Neural cell (in vitro differentiated cells): ENCODE measurements around the gene VSTM5. TPM values are rescaled to one million over a fixed set of nuclear protein-coding genes. Genes with fewer than 3 reads are reported as not detected.

Experiments used
- H2AFZ ChIP-seq: fragments of 200-600, 300-800 bp; sonication (generic), shearing (Covaris generic); 2 replicates; pipeline ENCODE4 v1.6.0; 2014; ENCODE audit warnings: low read depth, mild to moderate bottlenecking, antibody characterized with exemption, low read length, moderate library complexity
- H3F3A ChIP-seq: fragments of 200-600 bp; shearing (Covaris generic); 2 replicates; pipeline ENCODE4 v1.6.1; 2016; ENCODE audit warnings: mild to moderate bottlenecking, moderate library complexity, mixed read lengths, antibody characterized with exemption, low read length; ENCODE audit not compliant: insufficient read depth, poor library complexity, severe bottlenecking
- H3K27ac ChIP-seq: fragments of 200-600, 300-800 bp; sonication (generic), shearing (Covaris generic); 2 replicates; pipeline ENCODE4 v1.5.1; 2014; ENCODE audit warnings: mild to moderate bottlenecking, low read length, moderate library complexity
- H3K27me3 ChIP-seq: fragments of 300-800, 200-600 bp; sonication (generic), shearing (Covaris generic); 2 replicates; pipeline ENCODE4 v1.6.0; 2014; ENCODE audit warnings: mild to moderate bottlenecking, low read depth, low read length, moderate library complexity; ENCODE audit not compliant: insufficient read depth
- H3K36me3 ChIP-seq: fragments of 300-800, 200-600 bp; sonication (generic), shearing (Covaris generic); 2 replicates; pipeline ENCODE4 v1.5.1; 2014; ENCODE audit warnings: mild to moderate bottlenecking, antibody characterized with exemption, low read length, moderate library complexity; ENCODE audit not compliant: insufficient read depth
- H3K4me2 ChIP-seq: fragments of 300-800, 200-600 bp; sonication (generic), shearing (Covaris generic); 2 replicates; pipeline ENCODE4 v1.6.0; 2014; ENCODE audit warnings: mild to moderate bottlenecking, low read length
- H3K4me3 ChIP-seq: fragments of 300-800, 200-600 bp; sonication (generic), shearing (Covaris generic); 2 replicates; pipeline ENCODE4 v1.5.1; 2014; ENCODE audit warnings: mild to moderate bottlenecking, low read length, moderate library complexity
- H3K79me2 ChIP-seq: fragments of 200-600 bp; shearing (Covaris generic); replicated peaks from 2 replicates; pipeline ENCODE4 v1.6.0; 2014; ENCODE audit warnings: mild to moderate bottlenecking, low read length, moderate library complexity; ENCODE audit not compliant: insufficient read depth
- H3K9ac ChIP-seq: fragments of 300-800, 200-600 bp; sonication (generic), shearing (Covaris generic); 2 replicates; pipeline ENCODE4 v1.6.1; 2016; ENCODE audit warnings: mild to moderate bottlenecking, low read length, mixed read lengths
- H3K9me2 ChIP-seq: fragments of 200-600 bp; shearing (Covaris generic); 2 replicates; pipeline ENCODE4 v1.6.1; 2016; ENCODE audit warnings: mild to moderate bottlenecking, low read length, mixed read lengths; ENCODE audit not compliant: insufficient read depth
- H3K9me3 ChIP-seq: fragments of 200-600, 300-800 bp; sonication (generic), shearing (Covaris generic); 2 replicates; pipeline ENCODE4 v1.6.1; 2016; ENCODE audit warnings: mild to moderate bottlenecking, mixed run types, low read length, moderate library complexity, mixed read lengths
- H4K20me1 ChIP-seq: fragments of 200-600 bp; shearing (Covaris generic); 2 replicates; pipeline ENCODE4 v1.6.1; 2016; ENCODE audit warnings: mild to moderate bottlenecking, mixed run types; ENCODE audit not compliant: insufficient read depth
- EP300 ChIP-seq: fragments of 450-650 bp; conservative IDR thresholded peaks from 2 replicates; pipeline ENCODE4 v1.6.1; 2014; ENCODE audit warnings: antibody characterized with exemption, mild to moderate bottlenecking, moderate library complexity; ENCODE audit not compliant: poor library complexity, severe bottlenecking
- EZH2 ChIP-seq: fragments of 200-600, 300-800 bp; shearing (Covaris generic), sonication (generic); IDR thresholded peaks from 2 replicates; pipeline ENCODE4 v1.6.1; 2014; ENCODE audit warnings: antibody characterized with exemption, low read length, borderline replicate concordance, mild to moderate bottlenecking; ENCODE audit not compliant: insufficient read depth, poor library complexity, severe bottlenecking
- MXI1 ChIP-seq: fragments of 450-650 bp; conservative IDR thresholded peaks from 2 replicates; pipeline ENCODE4 v1.6.1; 2014; ENCODE audit warnings: antibody characterized with exemption, mild to moderate bottlenecking; ENCODE audit not compliant: poor library complexity, severe bottlenecking
- POLR2AphosphoS5 ChIP-seq: IDR thresholded peaks from 2 replicates; pipeline ENCODE4 v1.6.1; 2012
- RAD21 ChIP-seq: fragments of 450-650 bp; conservative IDR thresholded peaks from 2 replicates; pipeline ENCODE4 v1.6.1; 2014; ENCODE audit warnings: antibody characterized with exemption, mild to moderate bottlenecking, moderate library complexity
- SMC3 ChIP-seq: fragments of 450-650 bp; conservative IDR thresholded peaks from 2 replicates; pipeline ENCODE4 v1.6.1; 2014; ENCODE audit warnings: antibody characterized with exemption, mild to moderate bottlenecking, moderate library complexity; ENCODE audit not compliant: poor library complexity
- TAF1 ChIP-seq: IDR thresholded peaks from 2 replicates; pipeline ENCODE4 v1.6.1; 2012; ENCODE audit warnings: low read depth
- polyA plus RNA-seq: library from polyadenylated mRNA; depleted of rRNA; stranded (reverse); fragments of >200 nt; gene quantifications from 2 replicates; pipeline ENCODE4 v1.2.3, GENCODE V29; 2014
- TF ChIP-seq, protein P1 (sequence below): fragments of 450-650 bp; IDR thresholded peaks from 2 replicates; pipeline ENCODE4 v1.5.1; 2014; ENCODE audit warnings: antibody characterized with exemption, mild to moderate bottlenecking, moderate library complexity; ENCODE audit not compliant: poor library complexity, severe bottlenecking
- TF ChIP-seq, protein P2 (sequence below): IDR thresholded peaks from 2 replicates; pipeline ENCODE4 v1.6.1; 2012; ENCODE audit warnings: borderline replicate concordance

The VSTM5 gene
- polyA plus RNA-seq, 1 donor from 2014 or later, result not detected

DNA sequence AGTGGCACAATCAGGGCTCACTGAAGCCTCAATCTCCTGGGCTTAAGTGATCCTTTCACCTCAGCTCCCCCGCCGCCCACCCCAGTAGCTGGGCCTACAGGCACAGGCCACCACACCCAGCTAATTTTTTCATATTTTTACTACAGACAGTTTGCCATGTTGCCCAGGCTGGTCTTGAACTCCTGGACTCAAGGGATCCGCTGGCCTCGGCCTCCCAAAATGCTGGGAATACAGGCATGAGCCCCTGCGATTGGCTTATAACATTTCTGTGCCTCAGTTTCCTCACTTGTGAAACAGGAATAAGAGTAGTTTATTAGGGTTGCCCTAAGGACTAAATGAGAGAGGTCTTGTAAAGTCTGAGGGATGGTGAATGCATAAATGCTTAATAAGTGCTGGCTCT, 1.2 kb downstream of the VSTM5 start:
- Histone ChIP-seq H3K36me3 (no peaks in the 10 kb centered on the region), H3F3A (no peaks in the 10 kb centered on the region), H3K9ac (no peak overlapping the region), H2AFZ (no peak overlapping the region), H3K4me3 (no peak overlapping the region), H3K4me2 (no peak overlapping the region), H3K9me2 (no peaks in the 10 kb centered on the region), H3K27me3 (no peaks in the 10 kb centered on the region), H3K79me2 (no peaks in the 10 kb centered on the region), H3K27ac (no peak overlapping the region), H3K9me3 (no peaks in the 10 kb centered on the region), H4K20me1 (no peaks in the 10 kb centered on the region)
- TF ChIP-seq EZH2 (no peak), EP300 (no peak), MXI1 (no peak), POLR2AphosphoS5 (no peak), RAD21 (no peak), TAF1 (no peak), SMC3 (no peak)
- TF ChIP-seq, protein P1, sequence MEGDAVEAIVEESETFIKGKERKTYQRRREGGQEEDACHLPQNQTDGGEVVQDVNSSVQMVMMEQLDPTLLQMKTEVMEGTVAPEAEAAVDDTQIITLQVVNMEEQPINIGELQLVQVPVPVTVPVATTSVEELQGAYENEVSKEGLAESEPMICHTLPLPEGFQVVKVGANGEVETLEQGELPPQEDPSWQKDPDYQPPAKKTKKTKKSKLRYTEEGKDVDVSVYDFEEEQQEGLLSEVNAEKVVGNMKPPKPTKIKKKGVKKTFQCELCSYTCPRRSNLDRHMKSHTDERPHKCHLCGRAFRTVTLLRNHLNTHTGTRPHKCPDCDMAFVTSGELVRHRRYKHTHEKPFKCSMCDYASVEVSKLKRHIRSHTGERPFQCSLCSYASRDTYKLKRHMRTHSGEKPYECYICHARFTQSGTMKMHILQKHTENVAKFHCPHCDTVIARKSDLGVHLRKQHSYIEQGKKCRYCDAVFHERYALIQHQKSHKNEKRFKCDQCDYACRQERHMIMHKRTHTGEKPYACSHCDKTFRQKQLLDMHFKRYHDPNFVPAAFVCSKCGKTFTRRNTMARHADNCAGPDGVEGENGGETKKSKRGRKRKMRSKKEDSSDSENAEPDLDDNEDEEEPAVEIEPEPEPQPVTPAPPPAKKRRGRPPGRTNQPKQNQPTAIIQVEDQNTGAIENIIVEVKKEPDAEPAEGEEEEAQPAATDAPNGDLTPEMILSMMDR, result no peak
- TF ChIP-seq, protein P2, sequence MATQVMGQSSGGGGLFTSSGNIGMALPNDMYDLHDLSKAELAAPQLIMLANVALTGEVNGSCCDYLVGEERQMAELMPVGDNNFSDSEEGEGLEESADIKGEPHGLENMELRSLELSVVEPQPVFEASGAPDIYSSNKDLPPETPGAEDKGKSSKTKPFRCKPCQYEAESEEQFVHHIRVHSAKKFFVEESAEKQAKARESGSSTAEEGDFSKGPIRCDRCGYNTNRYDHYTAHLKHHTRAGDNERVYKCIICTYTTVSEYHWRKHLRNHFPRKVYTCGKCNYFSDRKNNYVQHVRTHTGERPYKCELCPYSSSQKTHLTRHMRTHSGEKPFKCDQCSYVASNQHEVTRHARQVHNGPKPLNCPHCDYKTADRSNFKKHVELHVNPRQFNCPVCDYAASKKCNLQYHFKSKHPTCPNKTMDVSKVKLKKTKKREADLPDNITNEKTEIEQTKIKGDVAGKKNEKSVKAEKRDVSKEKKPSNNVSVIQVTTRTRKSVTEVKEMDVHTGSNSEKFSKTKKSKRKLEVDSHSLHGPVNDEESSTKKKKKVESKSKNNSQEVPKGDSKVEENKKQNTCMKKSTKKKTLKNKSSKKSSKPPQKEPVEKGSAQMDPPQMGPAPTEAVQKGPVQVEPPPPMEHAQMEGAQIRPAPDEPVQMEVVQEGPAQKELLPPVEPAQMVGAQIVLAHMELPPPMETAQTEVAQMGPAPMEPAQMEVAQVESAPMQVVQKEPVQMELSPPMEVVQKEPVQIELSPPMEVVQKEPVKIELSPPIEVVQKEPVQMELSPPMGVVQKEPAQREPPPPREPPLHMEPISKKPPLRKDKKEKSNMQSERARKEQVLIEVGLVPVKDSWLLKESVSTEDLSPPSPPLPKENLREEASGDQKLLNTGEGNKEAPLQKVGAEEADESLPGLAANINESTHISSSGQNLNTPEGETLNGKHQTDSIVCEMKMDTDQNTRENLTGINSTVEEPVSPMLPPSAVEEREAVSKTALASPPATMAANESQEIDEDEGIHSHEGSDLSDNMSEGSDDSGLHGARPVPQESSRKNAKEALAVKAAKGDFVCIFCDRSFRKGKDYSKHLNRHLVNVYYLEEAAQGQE, result no peak

DNA sequence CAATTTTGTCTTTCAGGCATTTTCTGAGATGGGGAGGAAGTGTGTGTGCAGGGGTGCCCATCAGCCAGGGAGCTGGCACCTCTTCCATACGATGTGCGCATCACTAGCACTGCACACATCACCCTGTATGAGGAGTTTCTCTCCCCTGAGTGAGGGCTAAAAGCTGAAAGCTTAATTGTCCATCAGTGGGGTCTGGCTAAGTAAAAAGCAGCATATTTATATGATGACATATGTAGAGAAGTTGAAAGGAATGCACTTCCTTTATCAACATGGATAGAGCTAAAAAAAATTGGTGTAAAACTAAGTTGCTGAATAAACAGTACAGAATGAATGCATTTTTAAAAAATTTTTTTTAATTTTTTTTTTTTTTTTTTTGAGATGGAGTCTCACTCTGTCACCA, 4.0 kb downstream of the VSTM5 start:
- Histone ChIP-seq H3K9me2 (no peaks in the 10 kb centered on the region), H3F3A (no peaks in the 10 kb centered on the region), H2AFZ (no peak overlapping the region), H3K9ac (no peak overlapping the region), H3K4me3 (no peak overlapping the region), H3K27me3 (no peaks in the 10 kb centered on the region), H3K79me2 (no peaks in the 10 kb centered on the region), H3K36me3 (no peaks in the 10 kb centered on the region), H3K9me3 (no peaks in the 10 kb centered on the region), H3K27ac (no peak overlapping the region), H3K4me2 (no peak overlapping the region), H4K20me1 (no peaks in the 10 kb centered on the region)
- TF ChIP-seq SMC3, result no peak
- TF ChIP-seq, protein P1, result no peak
- no peak for TF ChIP-seq RAD21
- no peak for TF ChIP-seq MXI1
- TF ChIP-seq, protein P2, result no peak
- no peak for TF ChIP-seq TAF1
- no peak for TF ChIP-seq EZH2
